Prostate gland (tissue), 2 donors: ENCODE results near the gene GOLGA1.

Experiments used
- CTCF ChIP-seq, 4 experiments: fragments of 200-600 bp in 2 of 4; fragments of 450-650 bp in 2 of 4; sonication (generic) in 2 of 4; IDR thresholded peaks; 1 replicate in 3 of 4; 2 replicates in 1 of 4; pipeline ENCODE4 v1.5.1; 2016 to 2019; ENCODE audit warnings: antibody characterized with exemption in 4 of 4, mild to moderate bottlenecking in 2 of 4, moderate library complexity in 2 of 4
- POLR2A ChIP-seq: fragments of 450-650 bp; IDR thresholded peaks from one replicate; pipeline ENCODE4 v1.6.1; 2016; ENCODE audit warnings: antibody characterized with exemption, mild to moderate bottlenecking

- TF ChIP-seq POLR2A (no peak), CTCF (IDR thresholded peaks at IDR 0.05) (no peak)
Observed at GRCh38 chr9:124858330-124859046, 82.4 kb downstream of the GOLGA1 start.
